Activated T-cell treated with anti-CD3 and anti-CD28 coated beads for 4 hours (primary cell): ENCODE results near the gene KLF5.
"Not testable (repeated sequence)": the region's sequence is repeated elsewhere in the genome, so short reads cannot be mapped to it uniquely, and the experiment has no call there.

Source experiments
- DNase-seq: peaks from one replicate; pipeline ENCODE4 v3.0.0-alpha.2; 2020

Gene KLF5

GRCh38 chr13:73058736-73059459 lies at the start of gene KLF5:
Gene KLF5 (plus strand): TSS chr13:73059005. CDS start chr13:73059328, 323 bp downstream.
- DNase-seq: peak; percentile 96

- no peak for DNase-seq
Measured at GRCh38 chr13:73011751-73012150, 47.1 kb upstream of the KLF5 start.

- no peak for DNase-seq
Measured at GRCh38 chr13:73015805-73016204, 43.0 kb upstream of the KLF5 start.

- no peak for DNase-seq
Measured at GRCh38 chr13:73018336-73018735, 40.5 kb upstream of the KLF5 start.

- no peak for DNase-seq
Measured at GRCh38 chr13:73025217-73026012, 33.4 kb upstream of the KLF5 start.

- no peak for DNase-seq
Measured at GRCh38 chr13:73034901-73035300, 23.9 kb upstream of the KLF5 start.

GRCh38 chr13:73035660-73036059 lies 23.1 kb upstream of the KLF5 start:
- no peak for DNase-seq

GRCh38 chr13:73036566-73036965 lies 22.2 kb upstream of the KLF5 start:
- DNase-seq: no peak

GRCh38 chr13:73038064-73038463 lies 20.7 kb upstream of the KLF5 start:
- no peak for DNase-seq

- no peak for DNase-seq
Measured at GRCh38 chr13:73039201-73040108, 19.4 kb upstream of the KLF5 start.

GRCh38 chr13:73040484-73040883 lies 18.3 kb upstream of the KLF5 start:
- DNase-seq: no peak

- DNase-seq: no peak
Measured at GRCh38 chr13:73040968-73041596, 17.7 kb upstream of the KLF5 start.

GRCh38 chr13:73045031-73045430 lies 13.8 kb upstream of the KLF5 start:
- no peak for DNase-seq

GRCh38 chr13:73048615-73049014 lies 10.2 kb upstream of the KLF5 start:
- not testable (repeated sequence) for DNase-seq

- DNase-seq: no peak
Measured at GRCh38 chr13:73054712-73055111, 4.1 kb upstream of the KLF5 start.

- DNase-seq: no peak
Measured at GRCh38 chr13:73055813-73056564, 2.8 kb upstream of the KLF5 start.

- DNase-seq: no peak
Measured at GRCh38 chr13:73056565-73056962, 2.2 kb upstream of the KLF5 start.

GRCh38 chr13:73057284-73058063 lies 1.3 kb upstream of the KLF5 start:
- DNase-seq: no peak

GRCh38 chr13:73058064-73058313 lies 816 bp upstream of the KLF5 start:
- no peak for DNase-seq

- DNase-seq: no peak
Measured at GRCh38 chr13:73058432-73058735, 421 bp upstream of the KLF5 start.

- DNase-seq: no peak
Measured at GRCh38 chr13:73059460-73060250, 850 bp downstream of the KLF5 start.
